Mesendoderm (in vitro differentiated cells): Measurements from ENCODE around the gene CACNG1.
A peak's percentile ranks its signal among the peaks of the same experiment; 100 is the strongest.

ENCODE experiments used
- DNase-seq: peaks from one replicate; pipeline ENCODE4 v3.0.0; 2013
- H2AK5ac ChIP-seq: 2 replicates; pipeline ENCODE4 v1.6.1; 2013; ENCODE audit warnings: low read length, inconsistent platforms
- H2BK120ac ChIP-seq: 2 replicates; pipeline ENCODE4 v1.6.1; 2013; ENCODE audit warnings: low read depth, mild to moderate bottlenecking, low read length, moderate library complexity, mixed read lengths
- H2BK15ac ChIP-seq: replicated peaks from 2 replicates; pipeline ENCODE4 v1.6.1; 2013; ENCODE audit warnings: low read depth, mild to moderate bottlenecking, moderate library complexity
- H2BK5ac ChIP-seq: 2 replicates; pipeline ENCODE4 v1.6.1; 2013; ENCODE audit warnings: low read length, inconsistent platforms
- H3K18ac ChIP-seq: 2 replicates; pipeline ENCODE4 v1.6.1; 2013; ENCODE audit warnings: mild to moderate bottlenecking, low read length, mixed read lengths
- H3K23ac ChIP-seq: one replicate; pipeline ENCODE4 v1.6.1; 2013; ENCODE audit warnings: low read length
- H3K27ac ChIP-seq: 2 replicates; pipeline ENCODE4 v1.5.1; 2013; ENCODE audit warnings: low read depth, mild to moderate bottlenecking, inconsistent platforms, low read length, moderate library complexity
- H3K27me3 ChIP-seq: 2 replicates; pipeline ENCODE4 v1.6.1; 2013; ENCODE audit warnings: low read length, control low read depth, mild to moderate bottlenecking, inconsistent platforms; ENCODE audit not compliant: insufficient read depth, poor library complexity
- H3K36me3 ChIP-seq: 2 replicates; pipeline ENCODE4 v1.6.1; 2013; ENCODE audit warnings: low read length, inconsistent platforms; ENCODE audit not compliant: control insufficient read depth, insufficient read depth
- H3K4ac ChIP-seq: one replicate; pipeline ENCODE4 v1.6.1; 2013; ENCODE audit warnings: low read depth, mild to moderate bottlenecking, low read length, moderate library complexity
- H3K4me1 ChIP-seq: 2 replicates; pipeline ENCODE4 v1.6.1; 2013; ENCODE audit warnings: low read depth, low read length, inconsistent platforms; ENCODE audit not compliant: control insufficient read depth
- H3K4me2 ChIP-seq: 2 replicates; pipeline ENCODE4 v1.6.1; 2013; ENCODE audit warnings: low read length
- H3K4me3 ChIP-seq: 2 replicates; pipeline ENCODE4 v1.5.1; 2013; ENCODE audit warnings: mild to moderate bottlenecking, low read length
- H3K56ac ChIP-seq: one replicate; pipeline ENCODE4 v1.6.1; 2013; ENCODE audit warnings: low read length
- H3K79me1 ChIP-seq: 2 replicates; pipeline ENCODE4 v1.6.1; 2013; ENCODE audit warnings: low read length, inconsistent platforms
- H3K79me2 ChIP-seq: 2 replicates; pipeline ENCODE4 v1.6.1; 2013; ENCODE audit warnings: mild to moderate bottlenecking, low read length; ENCODE audit not compliant: control insufficient read depth, insufficient read depth
- H3K9ac ChIP-seq: 2 replicates; pipeline ENCODE4 v1.6.1; 2013; ENCODE audit warnings: low read length, inconsistent platforms
- H4K5ac ChIP-seq: one replicate; pipeline ENCODE4 v1.6.1; 2013; ENCODE audit warnings: low read length
- H4K8ac ChIP-seq: one replicate; pipeline ENCODE4 v1.6.1; 2013; ENCODE audit warnings: low read depth, mild to moderate bottlenecking, control low read depth, low read length, moderate library complexity
- WGBS: extraction: QIAGEN DNeasy Blood & Tissue Kit; methylation state at CpG from one replicate; pipeline ENCODE4 v1.1.7; 2013; ENCODE audit warnings: low lambda C conversion rate, missing lambda C conversion rate; ENCODE audit not compliant: insufficient coverage; ENCODE audit errors: extremely low coverage; 5-methylcytosine and 5-hydroxymethylcytosine counted together

CACNG1 gene

GRCh38 chr17:67072885-67073284 is 28.5 kb downstream of the CACNG1 start:
- no peaks in the 10 kb centered on the region for H3K79me2 ChIP-seq
- no peak overlapping the region for H4K5ac ChIP-seq
- WGBS = no CpG with 5 or more reads among the region's 3 CpGs
- no peak overlapping the region for H3K18ac ChIP-seq
- H3K4me3 ChIP-seq = no peak overlapping the region
- no peak overlapping the region for H3K4me2 ChIP-seq
- H3K56ac ChIP-seq = no peak overlapping the region
- no peak overlapping the region for H2BK120ac ChIP-seq
- H3K4me1 ChIP-seq = no peaks in the 10 kb centered on the region
- no peak for DNase-seq
- no peak overlapping the region for H2BK5ac ChIP-seq
- no peaks in the 10 kb centered on the region for H3K79me1 ChIP-seq
- no peak overlapping the region for H4K8ac ChIP-seq
- no peaks in the 10 kb centered on the region for H3K36me3 ChIP-seq
- no peak overlapping the region for H2BK15ac ChIP-seq
- H3K23ac ChIP-seq = no peak overlapping the region
- no peak overlapping the region for H3K27ac ChIP-seq
- no peaks in the 10 kb centered on the region for H3K27me3 ChIP-seq
- no peak overlapping the region for H3K4ac ChIP-seq
- no peak overlapping the region for H2AK5ac ChIP-seq
- H3K9ac ChIP-seq = no peak overlapping the region

- Histone ChIP-seq H3K56ac (no peak overlapping the region), H2BK120ac (no peak overlapping the region), H2BK15ac (no peak overlapping the region), H3K27ac (no peak overlapping the region), H3K4me3 (no peak overlapping the region), H2AK5ac (no peak overlapping the region), H2BK5ac (no peak overlapping the region), H3K4ac (no peak overlapping the region), H3K4me2 (no peak overlapping the region), H3K4me1 (no peaks in the 10 kb centered on the region), H3K27me3 (no peaks in the 10 kb centered on the region), H3K9ac (no peak overlapping the region), H3K79me2 (no peaks in the 10 kb centered on the region), H4K5ac (no peak overlapping the region), H3K79me1 (no peaks in the 10 kb centered on the region), H3K23ac (no peak overlapping the region), H4K8ac (no peak overlapping the region), H3K18ac (no peak overlapping the region), H3K36me3 (no peaks in the 10 kb centered on the region)
- no peak for DNase-seq
- WGBS = no CpG with 5 or more reads among the region's 3 CpGs
Measured at GRCh38 chr17:67074781-67075180, 30.4 kb downstream of the CACNG1 start.

GRCh38 chr17:67076290-67076689 is 31.9 kb downstream of the CACNG1 start:
- no peaks in the 10 kb centered on the region for H3K79me1 ChIP-seq
- H3K18ac ChIP-seq = no peak overlapping the region
- no peak overlapping the region for H3K27ac ChIP-seq
- H3K4ac ChIP-seq = no peak overlapping the region
- no peaks in the 10 kb centered on the region for H3K27me3 ChIP-seq
- H4K8ac ChIP-seq = no peak overlapping the region
- H3K56ac ChIP-seq = no peak overlapping the region
- H3K23ac ChIP-seq = no peak overlapping the region
- H2BK5ac ChIP-seq = no peak overlapping the region
- no peaks in the 10 kb centered on the region for H3K4me1 ChIP-seq
- DNase-seq = peak; percentile 78
- H3K4me3 ChIP-seq = no peak overlapping the region
- H3K36me3 ChIP-seq = no peaks in the 10 kb centered on the region
- no peaks in the 10 kb centered on the region for H3K79me2 ChIP-seq
- no peak overlapping the region for H2BK15ac ChIP-seq
- no peak overlapping the region for H2BK120ac ChIP-seq
- no peak overlapping the region for H3K9ac ChIP-seq
- no CpG with 5 or more reads among the region's 7 CpGs for WGBS
- H2AK5ac ChIP-seq = no peak overlapping the region
- H4K5ac ChIP-seq = no peak overlapping the region
- no peak overlapping the region for H3K4me2 ChIP-seq

GRCh38 chr17:67078292-67078691 is 33.9 kb downstream of the CACNG1 start:
- Histone ChIP-seq H2BK120ac (no peak overlapping the region), H3K9ac (no peak overlapping the region), H4K5ac (no peak overlapping the region), H3K18ac (no peak overlapping the region), H4K8ac (no peak overlapping the region), H3K79me1 (no peaks in the 10 kb centered on the region), H3K4me1 (no peaks in the 10 kb centered on the region), H3K27me3 (no peaks in the 10 kb centered on the region), H3K36me3 (no peaks in the 10 kb centered on the region), H3K23ac (no peak overlapping the region), H2AK5ac (no peak overlapping the region), H3K4me3 (no peak overlapping the region), H2BK5ac (no peak overlapping the region), H3K4ac (no peak overlapping the region), H3K27ac (no peak overlapping the region), H3K4me2 (no peak overlapping the region), H3K79me2 (no peaks in the 10 kb centered on the region), H3K56ac (no peak overlapping the region), H2BK15ac (no peak overlapping the region)
- WGBS = no CpG with 5 or more reads among the region's 11 CpGs
- no peak for DNase-seq

- Histone ChIP-seq H3K4me3 (no peak overlapping the region), H4K5ac (no peak overlapping the region), H3K27ac (no peak overlapping the region), H2AK5ac (no peak overlapping the region), H3K27me3 (no peaks in the 10 kb centered on the region), H3K79me1 (no peaks in the 10 kb centered on the region), H2BK15ac (no peak overlapping the region), H3K23ac (no peak overlapping the region), H3K79me2 (no peaks in the 10 kb centered on the region), H4K8ac (no peak overlapping the region), H2BK5ac (no peak overlapping the region), H3K36me3 (no peaks in the 10 kb centered on the region), H2BK120ac (no peak overlapping the region), H3K18ac (no peak overlapping the region), H3K4me2 (no peak overlapping the region), H3K56ac (no peak overlapping the region), H3K4me1 (no peaks in the 10 kb centered on the region), H3K4ac (no peak overlapping the region), H3K9ac (no peak overlapping the region)
- DNase-seq = no peak
- no CpG with 5 or more reads among the region's 2 CpGs for WGBS
Measured at GRCh38 chr17:67079491-67079890, 35.1 kb downstream of the CACNG1 start.

GRCh38 chr17:67080804-67081203 is 36.5 kb downstream of the CACNG1 start:
- H3K4me1 ChIP-seq = no peaks in the 10 kb centered on the region
- no peak overlapping the region for H2AK5ac ChIP-seq
- no peak overlapping the region for H4K8ac ChIP-seq
- no CpG with 5 or more reads among the region's 2 CpGs for WGBS
- H3K4ac ChIP-seq = no peak overlapping the region
- DNase-seq = no peak
- no peak overlapping the region for H2BK120ac ChIP-seq
- no peak overlapping the region for H3K18ac ChIP-seq
- no peak overlapping the region for H2BK5ac ChIP-seq
- H3K27ac ChIP-seq = no peak overlapping the region
- H3K79me1 ChIP-seq = no peaks in the 10 kb centered on the region
- H3K79me2 ChIP-seq = no peaks in the 10 kb centered on the region
- no peak overlapping the region for H3K4me3 ChIP-seq
- H3K56ac ChIP-seq = no peak overlapping the region
- no peak overlapping the region for H4K5ac ChIP-seq
- H3K4me2 ChIP-seq = no peak overlapping the region
- H3K27me3 ChIP-seq = no peaks in the 10 kb centered on the region
- H3K23ac ChIP-seq = no peak overlapping the region
- H3K36me3 ChIP-seq = no peaks in the 10 kb centered on the region
- H3K9ac ChIP-seq = no peak overlapping the region
- no peak overlapping the region for H2BK15ac ChIP-seq
